H1 (cell line): ENCODE measurements around the gene TTL.

Source experiments
- POLR2A ChIP-seq, 2 experiments: IDR thresholded peaks; 1 replicate in 1 of 2; 2 replicates in 1 of 2; pipeline ENCODE4 v1.6.1; 2011; ENCODE audit warnings: low read depth in 2 of 2, low read length in 2 of 2, mild to moderate bottlenecking in 2 of 2; ENCODE audit errors: control extremely low read depth in 1 of 2
- RNF2 ChIP-seq: fragments of 200-900, 300-1000 bp; sonication (generic); IDR thresholded peaks from 2 replicates; pipeline ENCODE4 v1.7.1; 2016; ENCODE audit warnings: borderline replicate concordance, low read depth, mild to moderate bottlenecking, antibody characterized with exemption, low read length; ENCODE audit not compliant: poor library complexity, severe bottlenecking; ENCODE audit errors: missing control alignments
- TF ChIP-seq, protein P1 (sequence below), 3 experiments: IDR thresholded peaks; 1 replicate in 2 of 3; 2 replicates in 1 of 3; pipeline versions ENCODE4 v1.5.1 to v1.6.1; 2011; ENCODE audit warnings: low read length in 3 of 3, mild to moderate bottlenecking in 3 of 3, inconsistent platforms in 2 of 3, low read depth in 1 of 3, moderate library complexity in 1 of 3; ENCODE audit not compliant: insufficient read depth in 1 of 3; ENCODE audit errors: control extremely low read depth in 1 of 3

DNA sequence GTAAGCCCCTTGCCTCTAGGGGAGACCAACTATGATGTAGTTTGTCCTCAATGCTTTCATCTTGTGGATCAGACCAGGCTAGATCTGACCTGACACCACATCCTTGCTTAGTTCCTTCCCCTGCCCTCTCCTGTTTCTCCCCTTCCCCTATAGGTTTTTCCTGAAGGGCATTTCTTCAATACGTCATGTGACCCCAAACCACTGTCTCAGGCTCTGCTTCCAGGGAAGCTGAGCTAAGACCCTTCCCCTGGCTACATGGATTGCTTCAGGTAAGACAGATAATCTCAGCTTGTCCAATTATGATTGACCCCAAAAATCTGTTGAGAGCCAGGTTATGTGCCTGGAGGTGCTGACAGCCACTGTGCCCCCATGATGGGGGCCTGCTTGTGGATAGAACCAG, 22.6 kb upstream of the TTL start:
- TF ChIP-seq RNF2 (no peak), POLR2A (IDR thresholded peaks at IDR 0.05; ENCODE audit: control extremely low read depth in 1 of 2, low read depth in 2 of 2, low read length in 2 of 2) (no peak)
- TF ChIP-seq, protein P1, sequence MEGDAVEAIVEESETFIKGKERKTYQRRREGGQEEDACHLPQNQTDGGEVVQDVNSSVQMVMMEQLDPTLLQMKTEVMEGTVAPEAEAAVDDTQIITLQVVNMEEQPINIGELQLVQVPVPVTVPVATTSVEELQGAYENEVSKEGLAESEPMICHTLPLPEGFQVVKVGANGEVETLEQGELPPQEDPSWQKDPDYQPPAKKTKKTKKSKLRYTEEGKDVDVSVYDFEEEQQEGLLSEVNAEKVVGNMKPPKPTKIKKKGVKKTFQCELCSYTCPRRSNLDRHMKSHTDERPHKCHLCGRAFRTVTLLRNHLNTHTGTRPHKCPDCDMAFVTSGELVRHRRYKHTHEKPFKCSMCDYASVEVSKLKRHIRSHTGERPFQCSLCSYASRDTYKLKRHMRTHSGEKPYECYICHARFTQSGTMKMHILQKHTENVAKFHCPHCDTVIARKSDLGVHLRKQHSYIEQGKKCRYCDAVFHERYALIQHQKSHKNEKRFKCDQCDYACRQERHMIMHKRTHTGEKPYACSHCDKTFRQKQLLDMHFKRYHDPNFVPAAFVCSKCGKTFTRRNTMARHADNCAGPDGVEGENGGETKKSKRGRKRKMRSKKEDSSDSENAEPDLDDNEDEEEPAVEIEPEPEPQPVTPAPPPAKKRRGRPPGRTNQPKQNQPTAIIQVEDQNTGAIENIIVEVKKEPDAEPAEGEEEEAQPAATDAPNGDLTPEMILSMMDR (IDR thresholded peaks at IDR 0.05; ENCODE audit: control extremely low read depth in 1 of 3, insufficient read depth in 1 of 3, low read depth in 1 of 3, low read length in 3 of 3) = no peak
